Measurements from ENCODE around the gene WDR11. TPM values are rescaled to one million over a fixed set of nuclear protein-coding genes. Genes with fewer than 3 reads are reported as not detected.

The WDR11 gene
- total RNA-seq, 1 experiment from 2014 or later, result 48.7 TPM

DNA sequence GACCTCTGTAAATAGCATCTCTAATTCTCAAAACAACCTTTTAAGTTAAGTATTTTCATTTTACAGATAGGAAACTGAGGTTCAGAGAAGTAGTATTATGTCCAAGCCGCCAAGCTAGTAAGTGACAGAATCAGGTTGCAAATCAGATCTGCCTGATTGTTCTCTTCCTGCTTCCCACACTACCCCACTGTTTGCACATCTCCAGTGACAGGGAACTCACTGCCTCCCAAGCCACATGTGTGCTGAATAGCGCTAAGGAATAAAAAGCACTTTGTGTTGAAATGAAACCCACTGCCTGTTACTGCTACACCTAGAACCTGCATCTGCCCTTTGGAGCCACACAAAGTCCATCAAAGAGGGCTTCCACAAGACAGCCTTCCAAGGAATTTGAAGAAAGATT is 45.1 kb upstream of the WDR11 start:
- no peak overlapping the region for H3K18ac ChIP-seq (ENCODE audit: insufficient read length, low read depth, low read length)
- no CpG with 5 or more reads among the region's 2 CpGs for WGBS (ENCODE audit: extremely low coverage, insufficient read length, low lambda C conversion rate)
- H3K14ac ChIP-seq (ENCODE audit: insufficient read depth, low read length), result no peak overlapping the region
- Mint-ChIP-seq H3K36me3 (ENCODE audit: insufficient read depth in 1 of 3, low read depth in 3 of 3) (no peaks in the 10 kb centered on the region; a peak in 1 of 7 replicates), H3K4me1 (peaks cover 37 to 43% of the 10 kb centered on the region in 2 experiments), H3K27ac (no peak overlapping the region), H3K27me3 (ENCODE audit: low read depth) (no peaks in the 10 kb centered on the region), H3K9me3 (peaks cover 0 to 2% of the 10 kb centered on the region in 2 experiments; a peak in 1 of 5 replicates), H3K4me3 (no peak overlapping the region)
- no peak overlapping the region for H2BK5ac ChIP-seq (ENCODE audit: insufficient read length, low read length)
- H3K27me3 ChIP-seq (ENCODE audit: insufficient read depth, low read length), result no peaks in the 10 kb centered on the region
- no peak overlapping the region for H2AK5ac ChIP-seq (ENCODE audit: insufficient read length, low read length)
- no peak overlapping the region for H2BK12ac ChIP-seq (ENCODE audit: insufficient read length, low read depth, low read length)
- H3K56ac ChIP-seq (ENCODE audit: insufficient read length, low read depth, low read length), result no peak overlapping the region
- H3K23ac ChIP-seq (ENCODE audit: insufficient read length, low read depth, low read length), result no peak overlapping the region
- H3T11ph ChIP-seq (ENCODE audit: low read length), result no peak overlapping the region
- H4K91ac ChIP-seq (ENCODE audit: insufficient read length, low read depth, low read length), result no peak overlapping the region
- no peaks in the 10 kb centered on the region for H3K9me3 ChIP-seq (ENCODE audit: control insufficient read depth, low read depth, low read length)
- TF ChIP-seq, protein P1, sequence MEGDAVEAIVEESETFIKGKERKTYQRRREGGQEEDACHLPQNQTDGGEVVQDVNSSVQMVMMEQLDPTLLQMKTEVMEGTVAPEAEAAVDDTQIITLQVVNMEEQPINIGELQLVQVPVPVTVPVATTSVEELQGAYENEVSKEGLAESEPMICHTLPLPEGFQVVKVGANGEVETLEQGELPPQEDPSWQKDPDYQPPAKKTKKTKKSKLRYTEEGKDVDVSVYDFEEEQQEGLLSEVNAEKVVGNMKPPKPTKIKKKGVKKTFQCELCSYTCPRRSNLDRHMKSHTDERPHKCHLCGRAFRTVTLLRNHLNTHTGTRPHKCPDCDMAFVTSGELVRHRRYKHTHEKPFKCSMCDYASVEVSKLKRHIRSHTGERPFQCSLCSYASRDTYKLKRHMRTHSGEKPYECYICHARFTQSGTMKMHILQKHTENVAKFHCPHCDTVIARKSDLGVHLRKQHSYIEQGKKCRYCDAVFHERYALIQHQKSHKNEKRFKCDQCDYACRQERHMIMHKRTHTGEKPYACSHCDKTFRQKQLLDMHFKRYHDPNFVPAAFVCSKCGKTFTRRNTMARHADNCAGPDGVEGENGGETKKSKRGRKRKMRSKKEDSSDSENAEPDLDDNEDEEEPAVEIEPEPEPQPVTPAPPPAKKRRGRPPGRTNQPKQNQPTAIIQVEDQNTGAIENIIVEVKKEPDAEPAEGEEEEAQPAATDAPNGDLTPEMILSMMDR (conservative IDR thresholded peaks at IDR 0.05), result no peak
- H3K9ac ChIP-seq (ENCODE audit: extremely low read depth, insufficient read length, low read length), result no peak overlapping the region
- no peak overlapping the region for H3K27ac ChIP-seq (ENCODE audit: insufficient read length, low read depth, low read length)
- H4K20me1 ChIP-seq (ENCODE audit: control insufficient read depth, insufficient read depth, insufficient read length), result no peaks in the 10 kb centered on the region
- no peak overlapping the region for H2BK15ac ChIP-seq (ENCODE audit: low read depth, low read length)
- no peak overlapping the region for H2BK120ac ChIP-seq (ENCODE audit: low read depth, low read length, poor library complexity, severe bottlenecking)
- no peak overlapping the region for H4K8ac ChIP-seq (replicated peaks; ENCODE audit: insufficient read length, low read depth, low read length)
- H2AFZ ChIP-seq (ENCODE audit: low read length), result no peak overlapping the region
- H3K4ac ChIP-seq (ENCODE audit: low read depth, low read length), result no peak overlapping the region
- H3K4me2 ChIP-seq (ENCODE audit: insufficient read depth, insufficient read length, low read length), result no peak overlapping the region
- H3K23me2 ChIP-seq (ENCODE audit: insufficient read length, low read depth, low read length, poor library complexity, severe bottlenecking), result no peaks in the 10 kb centered on the region
- H3K79me1 ChIP-seq (ENCODE audit: insufficient read depth, low read depth, low read length, poor library complexity, severe bottlenecking), result no peaks in the 10 kb centered on the region
- 0 out of 2 replicates have a peak, but pooled peaks cover 3% of the 10 kb centered on the region for H3K4me1 ChIP-seq (ENCODE audit: insufficient read depth, low read length)
- no peaks in the 10 kb centered on the region for H3K79me2 ChIP-seq (ENCODE audit: insufficient read depth, low read length)
- H2BK20ac ChIP-seq (ENCODE audit: low read depth, low read length, poor library complexity, severe bottlenecking), result no peak overlapping the region
- DNase-seq, result no peak
- H4K5ac ChIP-seq (ENCODE audit: insufficient read length, low read depth, low read length), result no peak overlapping the region
